ENCODE data around the gene RAX.

GRCh38 chr18:59275406-59275949, 2.2 kb upstream of the RAX start:
- TF ChIP-seq CTCF (IDR thresholded peaks at IDR 0.05) (no peak), POLR2AphosphoS5 (IDR thresholded peaks at IDR 0.05; ENCODE audit: low read depth, low read length) (no peak), REST (IDR thresholded peaks at IDR 0.05; ENCODE audit: insufficient read depth in 1 of 2, low read depth in 2 of 2, low read length in 1 of 2) (no peak), TCF7L2 (IDR thresholded peaks at IDR 0.05; ENCODE audit: low read depth, low read length) (no peak), SIN3A (IDR thresholded peaks at IDR 0.05; ENCODE audit: borderline replicate concordance, insufficient read depth, low read depth, low read length) (no peak)
